NCI-H1417 treated with DMSO at 0.1 percent for 48 hours (cell line): ENCODE measurements around the gene GABPB2.

Experiments
- DNase-seq: peaks from one replicate; lab custom pipeline; 2025; lab: John Stamatoyannopoulos, UW

The GABPB2 gene

DNA sequence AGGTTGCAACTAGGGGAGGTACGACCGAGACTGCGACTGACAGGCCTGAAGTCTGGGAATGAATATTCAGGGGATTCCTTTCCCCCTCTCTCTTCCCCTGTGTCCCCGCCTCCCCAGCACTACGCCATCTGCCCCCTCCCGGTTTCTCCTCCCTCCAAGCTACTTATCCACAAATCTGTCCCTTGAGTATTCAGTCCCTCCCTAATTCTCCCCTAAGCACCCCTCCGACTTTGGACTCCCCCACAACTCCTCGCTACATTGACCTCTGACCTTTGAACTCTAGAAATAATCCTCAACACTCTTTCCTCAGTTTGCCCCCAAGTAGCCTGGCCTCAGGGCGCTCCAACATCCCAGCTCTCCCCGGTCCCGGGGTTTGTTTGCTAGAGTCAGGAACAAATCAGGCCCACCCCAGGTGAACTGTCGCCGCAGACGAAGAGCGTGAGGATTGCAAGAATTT is 94.7 kb downstream of the GABPB2 start:
- no peak for DNase-seq

DNA sequence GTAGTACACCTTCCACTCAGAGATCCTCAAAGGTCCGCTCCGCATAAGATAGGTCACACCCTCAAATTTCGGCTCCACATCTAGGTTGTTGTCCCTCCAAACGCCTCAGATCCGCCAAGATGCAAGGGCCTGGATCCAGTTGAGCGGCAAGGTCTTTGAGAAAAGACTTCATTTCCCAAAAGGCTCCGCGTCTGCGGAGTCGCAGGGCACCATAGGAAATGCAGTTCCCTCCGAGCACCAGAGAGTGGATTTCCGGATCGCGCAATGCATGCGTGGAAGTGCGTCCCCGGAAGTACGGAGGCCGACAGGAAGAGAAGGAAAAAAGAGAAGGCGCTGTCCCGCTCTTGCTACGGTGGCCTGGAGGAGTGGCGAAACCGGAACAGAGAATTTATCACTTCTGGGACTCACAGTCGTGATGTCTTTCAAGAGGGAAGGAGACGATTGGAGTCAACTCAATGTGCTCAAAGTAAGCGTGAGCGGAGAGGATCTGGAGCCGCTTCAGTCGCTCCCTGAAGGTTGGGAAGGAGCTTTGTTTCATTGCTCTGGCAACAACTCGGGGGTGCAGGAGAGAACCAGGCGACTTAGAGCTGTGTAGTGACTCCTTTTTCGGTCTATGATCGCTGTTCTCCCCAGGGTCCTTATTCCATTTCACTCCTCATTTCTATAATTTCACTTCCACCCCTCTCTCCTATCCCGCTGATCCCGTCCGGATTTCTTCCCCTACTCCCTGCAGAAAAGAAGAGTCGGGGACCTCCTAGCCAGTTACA is 95.4 kb downstream of the GABPB2 start, which contains the start of the genes LYSMD1 and SCNM1:
Gene LYSMD1 (minus strand): TSS at position 165 of the 767 bp plus-strand sequence. CDS start 644 bp downstream, outside the sequence.
Gene SCNM1 (plus strand): TSS at position 407 of the 767 bp plus-strand sequence. CDS start 9 bp downstream, at position 416.
- peak; percentile 86 for DNase-seq

DNA sequence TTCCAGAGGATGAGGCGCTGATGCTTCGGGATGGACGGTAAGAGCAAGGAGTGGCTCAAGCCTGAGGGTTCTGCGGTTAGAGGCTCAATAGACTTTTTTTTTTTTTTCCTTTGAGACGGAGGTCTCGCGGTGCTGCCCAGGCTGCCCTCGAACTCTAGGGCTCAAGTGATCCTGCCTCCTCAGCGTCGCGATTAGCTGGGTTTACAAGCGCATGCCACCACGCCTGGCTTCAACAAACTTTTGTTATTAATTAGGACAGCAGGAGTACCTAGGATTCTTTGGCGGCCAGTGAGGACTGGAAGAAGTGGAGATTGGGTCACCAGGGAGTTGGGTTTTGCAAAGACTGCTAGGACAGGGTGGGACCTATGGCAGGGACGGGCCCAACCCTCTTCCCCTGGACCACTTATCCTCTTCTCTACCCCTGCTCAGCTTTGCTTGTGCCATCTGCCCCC is 96.0 kb downstream of the GABPB2 start:
- DNase-seq, result no peak

DNA sequence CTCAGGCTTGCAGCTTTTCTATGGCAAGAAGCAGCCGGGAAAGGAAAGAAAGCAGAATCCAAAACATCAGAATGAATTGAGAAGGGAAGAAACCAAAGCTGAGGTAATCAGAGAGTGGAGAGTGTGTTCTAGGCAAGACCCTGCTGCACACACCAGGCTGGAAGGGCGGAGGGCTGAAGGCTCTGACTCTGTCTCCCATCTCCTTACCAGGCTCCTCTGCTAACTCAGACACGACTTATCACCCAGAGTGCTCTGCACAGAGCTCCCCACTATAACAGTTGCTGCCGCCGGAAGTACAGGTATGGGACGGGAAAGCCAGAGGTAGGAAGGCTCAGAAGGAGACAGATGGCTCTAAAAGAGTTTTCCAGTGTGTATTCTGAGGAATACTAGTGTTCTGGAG is 96.6 kb downstream of the GABPB2 start:
- DNase-seq, result no peak

DNA sequence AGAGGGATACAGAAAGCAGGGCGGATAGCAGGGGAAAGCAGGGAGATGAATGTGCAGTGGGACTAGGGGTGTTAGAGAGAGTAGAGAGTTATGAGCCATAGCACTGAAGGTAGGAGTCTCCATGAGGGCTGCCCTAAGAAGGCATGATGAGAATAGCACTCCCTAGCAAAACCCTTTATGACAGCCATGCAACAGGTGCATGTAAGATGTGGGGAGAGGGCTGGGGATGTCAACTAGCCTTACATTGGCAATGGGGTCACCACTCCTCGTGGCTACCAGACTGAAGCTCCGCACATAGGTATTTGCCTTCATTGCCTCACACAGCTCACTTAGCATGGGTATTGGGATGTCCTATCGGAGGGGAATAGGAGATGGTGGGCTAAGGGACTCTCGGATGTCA is 100.6 kb downstream of the GABPB2 start:
- DNase-seq, result no peak
